ENCODE measurements around the gene PLAC8. TPM values are rescaled to one million over a fixed set of nuclear protein-coding genes. Genes with fewer than 3 reads are reported as not detected.
"Not testable (repeated sequence)": the region's sequence is repeated elsewhere in the genome, so short reads cannot be mapped to it uniquely, and the experiment has no call there.

PLAC8 gene
- polyA plus RNA-seq, 1 donor from 2014 or later = 884 TPM

GRCh38 chr4:83107631-83108030, 6.9 kb downstream of the PLAC8 start:
- peaks cover 8% of the 10 kb centered on the region for H3K36me3 Mint-ChIP-seq
- no peaks in the 10 kb centered on the region for H3K9me3 Mint-ChIP-seq
- H3K27me3 Mint-ChIP-seq = no peaks in the 10 kb centered on the region
- peaks cover 22 to 38% (median 32%) of the 10 kb centered on the region in 3 donors for H3K4me1 Mint-ChIP-seq
- H3K27ac Mint-ChIP-seq = peak overlapping the region in 2 of 3 donors; percentile 93 to 99
- H3K4me3 Mint-ChIP-seq = peak overlapping the region; percentile 60 to 94 (median 78)

- peaks cover 11% of the 10 kb centered on the region for H3K36me3 Mint-ChIP-seq
- peaks cover 26 to 44% (median 27%) of the 10 kb centered on the region in 3 donors for H3K4me1 Mint-ChIP-seq
- peak overlapping the region in 3 of 4 donors; percentile 16 to 63 (median 61) for H3K4me3 Mint-ChIP-seq
- peak overlapping the region; percentile 1 to 83 (median 32) for H3K27ac Mint-ChIP-seq
- H3K27me3 Mint-ChIP-seq = no peaks in the 10 kb centered on the region
- H3K9me3 Mint-ChIP-seq = no peaks in the 10 kb centered on the region
Observed at GRCh38 chr4:83104991-83105390, 9.5 kb downstream of the PLAC8 start.

- H3K9me3 Mint-ChIP-seq = no peaks in the 10 kb centered on the region
- H3K4me1 Mint-ChIP-seq = peaks cover 13 to 31% (median 29%) of the 10 kb centered on the region in 3 donors
- no peak overlapping the region for H3K4me3 Mint-ChIP-seq
- no peaks in the 10 kb centered on the region for H3K27me3 Mint-ChIP-seq
- no peak overlapping the region for H3K27ac Mint-ChIP-seq
- H3K36me3 Mint-ChIP-seq = peaks cover 13% of the 10 kb centered on the region
Observed at GRCh38 chr4:83096397-83096796, 18.1 kb downstream of the PLAC8 start.

DNA sequence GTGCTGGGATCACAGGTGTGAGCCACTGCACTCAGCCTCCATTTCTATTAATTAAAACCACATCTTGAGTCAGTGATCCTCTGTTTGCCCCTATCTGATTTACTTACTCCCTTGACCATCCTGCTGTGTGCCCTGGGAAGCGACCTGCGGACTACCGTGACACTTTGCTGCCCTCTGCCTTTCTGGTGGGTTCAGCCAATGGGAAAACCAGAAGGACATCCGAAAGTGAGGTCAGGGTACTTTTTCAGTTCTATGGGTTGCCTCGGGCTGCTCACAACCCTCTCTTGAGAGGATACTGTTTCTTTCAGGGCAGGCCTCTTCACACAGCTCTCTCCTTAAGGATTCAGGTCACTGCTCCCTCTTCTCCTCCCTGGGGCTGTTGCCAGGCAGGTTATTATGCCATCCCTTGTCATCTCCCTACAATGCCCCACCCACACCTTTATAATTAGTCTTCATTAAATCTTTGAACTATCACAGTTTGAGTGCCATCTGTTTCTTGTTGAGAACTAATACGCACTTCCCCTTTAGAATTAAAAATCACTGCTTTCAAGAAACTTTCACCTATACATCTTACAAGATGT, 21.4 kb downstream of the PLAC8 start:
- H3K27me3 Mint-ChIP-seq = no peaks in the 10 kb centered on the region
- H3K9me3 Mint-ChIP-seq = no peaks in the 10 kb centered on the region
- H3K4me3 Mint-ChIP-seq = no peak overlapping the region
- peaks cover 19% of the 10 kb centered on the region for H3K36me3 Mint-ChIP-seq
- H3K27ac Mint-ChIP-seq = peak overlapping the region in 2 of 3 donors; percentile 68 to 73
- peaks cover 17 to 25% (median 22%) of the 10 kb centered on the region in 3 donors for H3K4me1 Mint-ChIP-seq

- no peaks in the 10 kb centered on the region for H3K9me3 Mint-ChIP-seq
- peaks cover 16 to 21% (median 17%) of the 10 kb centered on the region in 3 donors for H3K4me1 Mint-ChIP-seq
- H3K27me3 Mint-ChIP-seq = no peaks in the 10 kb centered on the region
- no peak overlapping the region for H3K4me3 Mint-ChIP-seq
- H3K36me3 Mint-ChIP-seq = peaks cover 21% of the 10 kb centered on the region
- peak overlapping the region; percentile 60 to 73 (median 64) for H3K27ac Mint-ChIP-seq
Observed at GRCh38 chr4:83089410-83090157, 24.9 kb downstream of the PLAC8 start.

GRCh38 chr4:83084956-83085355, 29.6 kb downstream of the PLAC8 start:
- not testable (repeated sequence) for H3K36me3 Mint-ChIP-seq, H3K27me3 Mint-ChIP-seq, H3K9me3 Mint-ChIP-seq
- H3K27ac Mint-ChIP-seq = peak overlapping the region; percentile 9 to 91 (median 25)
- peak overlapping the region in 1 of 4 donors; percentile 47 for H3K4me3 Mint-ChIP-seq
- peaks cover 23 to 32% (median 32%) of the 10 kb centered on the region in 3 donors for H3K4me1 Mint-ChIP-seq

- Mint-ChIP-seq H3K4me1 (peaks cover 23 to 32% (median 30%) of the 10 kb centered on the region in 3 donors), H3K27me3 (no peaks in the 10 kb centered on the region), H3K4me3 (peak overlapping the region; percentile 10 to 88 (median 67)), H3K27ac (peak overlapping the region; percentile 86 to 99 (median 93)), H3K9me3 (peaks cover 0 to 6% (median 2%) of the 10 kb centered on the region in 3 donors), H3K36me3 (peaks cover 6% of the 10 kb centered on the region)
Observed at GRCh38 chr4:83083925-83084475, 30.5 kb downstream of the PLAC8 start.

DNA sequence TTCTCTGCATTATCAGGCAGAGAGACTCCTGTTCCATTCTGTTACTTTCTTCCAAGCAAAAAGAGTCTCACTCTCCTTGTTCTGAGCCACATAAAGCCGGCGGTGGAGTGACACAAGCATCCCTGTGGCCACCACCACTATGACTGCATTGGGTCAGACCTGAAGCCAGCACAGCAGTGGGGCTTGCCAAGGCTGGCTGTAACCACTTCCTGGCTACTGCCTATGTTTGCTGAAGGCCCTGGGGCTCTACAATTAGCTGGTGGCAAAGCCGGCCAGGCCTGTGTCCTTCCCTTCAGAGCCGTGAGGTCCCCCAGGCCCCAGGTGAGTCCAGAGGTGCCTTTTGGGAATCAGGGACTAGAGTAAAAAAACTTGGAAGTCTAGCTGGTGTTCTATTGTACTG, 31.8 kb downstream of the PLAC8 start:
- peaks cover 0 to 6% (median 2%) of the 10 kb centered on the region in 3 donors for H3K9me3 Mint-ChIP-seq
- no peaks in the 10 kb centered on the region for H3K27me3 Mint-ChIP-seq
- peaks cover 19 to 30% (median 27%) of the 10 kb centered on the region in 3 donors for H3K4me1 Mint-ChIP-seq
- H3K4me3 Mint-ChIP-seq = peak overlapping the region in 2 of 4 donors; percentile 49 to 88
- H3K27ac Mint-ChIP-seq = peak overlapping the region; percentile 86 to 99 (median 93)
- peaks cover 1% of the 10 kb centered on the region for H3K36me3 Mint-ChIP-seq

DNA sequence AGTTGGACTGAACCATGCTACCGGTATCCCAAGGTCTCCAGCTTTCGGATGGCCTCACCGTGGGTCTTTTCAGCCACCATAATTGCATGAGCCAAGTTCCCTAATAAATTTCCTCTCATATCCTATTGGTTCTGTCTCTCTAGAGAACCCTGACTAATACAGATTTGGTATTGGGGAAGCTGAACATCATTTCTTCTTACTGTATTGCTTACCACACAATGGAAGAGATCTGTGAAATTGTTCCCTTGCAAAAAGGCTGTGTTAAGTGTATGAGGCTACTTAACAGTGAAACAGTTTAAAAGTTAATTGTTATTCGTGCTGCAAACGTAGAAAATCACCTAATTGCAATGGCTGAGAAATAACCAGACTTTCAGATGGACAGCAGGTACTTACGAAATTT, 34.0 kb downstream of the PLAC8 start:
- peak overlapping the region; percentile 43 to 50 (median 47) for H3K27ac Mint-ChIP-seq
- peaks cover 0 to 6% (median 2%) of the 10 kb centered on the region in 3 donors for H3K9me3 Mint-ChIP-seq
- peaks cover 28 to 31% (median 28%) of the 10 kb centered on the region in 3 donors for H3K4me1 Mint-ChIP-seq
- no peak overlapping the region for H3K4me3 Mint-ChIP-seq
- peaks cover 4% of the 10 kb centered on the region for H3K36me3 Mint-ChIP-seq
- H3K27me3 Mint-ChIP-seq = no peaks in the 10 kb centered on the region

DNA sequence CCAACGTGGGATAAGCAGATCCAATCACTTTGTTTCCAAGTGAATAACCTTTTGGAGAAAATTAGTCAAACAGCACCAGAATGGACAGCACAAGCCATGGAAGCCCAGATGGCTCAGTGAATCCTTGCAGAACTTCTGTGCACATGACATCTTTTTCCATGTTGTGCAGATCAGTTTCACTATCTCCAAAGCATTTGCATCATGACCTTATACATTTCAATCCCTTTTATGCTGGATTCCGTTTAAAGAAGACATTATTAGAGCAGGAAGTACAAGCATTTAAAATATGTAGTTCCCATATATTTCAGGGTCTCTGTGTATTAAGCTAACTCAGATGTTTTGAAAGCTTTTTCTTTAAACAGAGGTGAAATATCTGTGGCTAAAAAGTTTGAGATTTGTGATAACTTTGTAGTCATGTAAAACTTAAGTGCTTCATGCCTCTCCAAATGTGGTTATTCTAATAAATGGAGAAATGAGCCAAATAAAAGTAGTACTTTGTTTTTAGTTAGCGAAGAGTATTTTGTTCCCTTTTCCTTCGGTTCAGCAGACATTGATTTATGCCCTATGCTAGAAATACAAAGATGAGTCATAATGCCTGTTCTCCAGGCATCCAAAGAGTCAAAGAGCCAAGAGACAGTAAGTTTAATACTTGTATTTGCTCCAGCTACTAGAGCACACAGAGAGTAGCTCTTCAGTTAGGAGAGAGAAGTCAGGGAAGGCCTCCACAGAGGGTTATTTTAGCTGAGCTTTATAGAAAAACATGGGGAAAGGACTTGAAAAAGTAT, 39.0 kb downstream of the PLAC8 start:
- Mint-ChIP-seq H3K36me3 (peaks cover 9% of the 10 kb centered on the region), H3K9me3 (no peaks in the 10 kb centered on the region), H3K4me1 (peaks cover 9 to 27% (median 13%) of the 10 kb centered on the region in 3 donors), H3K4me3 (peak overlapping the region in 1 of 4 donors; percentile 78), H3K27ac (peak overlapping the region in 2 of 3 donors; percentile 30 to 46), H3K27me3 (no peaks in the 10 kb centered on the region)

DNA sequence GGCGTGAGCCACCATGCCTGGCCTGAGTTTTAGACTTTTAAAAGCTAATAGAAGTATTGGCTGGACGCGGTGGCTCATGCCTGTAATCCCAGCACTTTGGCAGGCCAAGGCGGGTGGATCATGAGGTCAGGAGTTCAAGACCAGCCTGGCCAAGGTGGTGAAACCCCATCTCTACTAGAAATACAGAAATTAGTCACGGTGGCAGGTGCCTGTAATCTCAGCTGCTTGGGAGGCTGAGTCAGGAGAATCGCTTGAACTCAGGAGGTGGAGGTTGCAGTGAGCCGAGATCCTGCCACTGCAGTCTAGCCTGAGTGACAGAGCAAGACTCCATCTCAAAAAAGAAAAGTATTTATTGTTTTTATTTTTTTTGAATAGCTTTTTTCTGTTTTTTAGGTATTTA, 39.7 kb downstream of the PLAC8 start:
- H3K9me3 Mint-ChIP-seq, H3K27ac Mint-ChIP-seq, H3K27me3 Mint-ChIP-seq, H3K4me3 Mint-ChIP-seq: not testable (repeated sequence)
- Mint-ChIP-seq H3K36me3 (peaks cover 12% of the 10 kb centered on the region), H3K4me1 (peaks cover 12 to 24% (median 13%) of the 10 kb centered on the region in 3 donors)

- Mint-ChIP-seq H3K4me1 (peaks cover 13 to 24% (median 13%) of the 10 kb centered on the region in 3 donors), H3K27me3 (no peaks in the 10 kb centered on the region), H3K27ac (peak overlapping the region in 2 of 3 donors; percentile 13 to 80), H3K36me3 (peaks cover 12% of the 10 kb centered on the region), H3K9me3 (no peaks in the 10 kb centered on the region), H3K4me3 (peak overlapping the region; percentile 9 to 91 (median 65))
Observed at GRCh38 chr4:83074086-83074704, 40.3 kb downstream of the PLAC8 start.

- H3K9me3 Mint-ChIP-seq = no peaks in the 10 kb centered on the region
- H3K4me3 Mint-ChIP-seq = no peak overlapping the region
- no peaks in the 10 kb centered on the region for H3K27me3 Mint-ChIP-seq
- H3K36me3 Mint-ChIP-seq = peaks cover 14% of the 10 kb centered on the region
- peaks cover 11 to 20% (median 13%) of the 10 kb centered on the region in 3 donors for H3K4me1 Mint-ChIP-seq
- H3K27ac Mint-ChIP-seq = no peak overlapping the region
Observed at GRCh38 chr4:83071116-83071515, 43.4 kb downstream of the PLAC8 start.

DNA sequence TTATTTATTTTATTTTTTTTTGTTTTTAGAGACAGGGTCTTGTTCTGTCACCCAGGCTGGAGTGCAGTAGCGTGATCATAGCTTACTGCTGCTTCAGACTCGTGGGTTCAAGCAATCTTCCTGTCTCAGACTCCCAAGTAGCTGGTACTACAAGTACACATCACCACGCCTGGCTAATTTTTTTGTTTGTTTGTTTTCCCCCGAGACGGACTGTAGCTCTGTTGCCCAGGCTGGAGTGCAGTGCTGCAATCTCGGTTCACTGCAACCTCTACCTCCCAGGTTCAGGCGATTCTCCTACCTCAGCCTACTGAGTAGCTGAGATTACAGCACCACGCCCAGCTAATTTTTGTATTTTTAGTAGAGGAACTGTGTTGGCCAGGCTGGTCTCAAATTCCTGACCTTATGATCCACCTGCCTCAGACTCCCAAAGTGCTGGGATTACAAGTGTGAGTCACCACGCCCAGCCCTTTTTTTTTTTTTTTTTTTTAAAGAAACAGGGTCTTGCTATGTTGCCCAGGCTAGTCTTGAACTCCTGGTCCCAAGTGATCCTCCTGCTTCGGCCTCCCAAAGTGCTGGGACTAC, 47.4 kb downstream of the PLAC8 start:
- Mint-ChIP-seq H3K27me3 (no peaks in the 10 kb centered on the region), H3K27ac (no peak overlapping the region), H3K9me3 (no peaks in the 10 kb centered on the region), H3K36me3 (peaks cover 5% of the 10 kb centered on the region), H3K4me1 (peaks cover 0 to 12% (median 6%) of the 10 kb centered on the region in 3 donors), H3K4me3 (no peak overlapping the region)
